ENCODE measurements around the gene ZNF559.

Gene ZNF559

DNA sequence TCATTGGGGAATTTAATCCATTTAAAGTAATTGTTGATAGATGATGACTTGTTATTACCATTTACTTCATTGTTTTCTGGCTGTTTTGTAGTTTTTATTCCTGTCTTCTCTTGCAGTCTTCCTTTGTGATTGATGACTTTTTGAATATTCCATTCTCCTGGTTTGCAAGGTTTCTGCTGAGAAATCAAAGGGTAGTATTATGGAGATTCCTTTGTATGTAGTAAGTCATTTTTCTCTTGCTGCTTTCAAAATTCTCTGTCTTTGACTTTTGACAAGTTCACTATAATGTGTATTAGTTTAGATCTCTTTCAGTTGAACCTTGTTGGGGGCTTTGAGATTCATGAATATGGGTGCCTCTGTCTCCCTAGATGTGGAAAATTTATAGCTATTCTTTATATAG lies 6.0 kb downstream of the ZNF559 start:
- TF ChIP-seq, protein P1, sequence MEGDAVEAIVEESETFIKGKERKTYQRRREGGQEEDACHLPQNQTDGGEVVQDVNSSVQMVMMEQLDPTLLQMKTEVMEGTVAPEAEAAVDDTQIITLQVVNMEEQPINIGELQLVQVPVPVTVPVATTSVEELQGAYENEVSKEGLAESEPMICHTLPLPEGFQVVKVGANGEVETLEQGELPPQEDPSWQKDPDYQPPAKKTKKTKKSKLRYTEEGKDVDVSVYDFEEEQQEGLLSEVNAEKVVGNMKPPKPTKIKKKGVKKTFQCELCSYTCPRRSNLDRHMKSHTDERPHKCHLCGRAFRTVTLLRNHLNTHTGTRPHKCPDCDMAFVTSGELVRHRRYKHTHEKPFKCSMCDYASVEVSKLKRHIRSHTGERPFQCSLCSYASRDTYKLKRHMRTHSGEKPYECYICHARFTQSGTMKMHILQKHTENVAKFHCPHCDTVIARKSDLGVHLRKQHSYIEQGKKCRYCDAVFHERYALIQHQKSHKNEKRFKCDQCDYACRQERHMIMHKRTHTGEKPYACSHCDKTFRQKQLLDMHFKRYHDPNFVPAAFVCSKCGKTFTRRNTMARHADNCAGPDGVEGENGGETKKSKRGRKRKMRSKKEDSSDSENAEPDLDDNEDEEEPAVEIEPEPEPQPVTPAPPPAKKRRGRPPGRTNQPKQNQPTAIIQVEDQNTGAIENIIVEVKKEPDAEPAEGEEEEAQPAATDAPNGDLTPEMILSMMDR (conservative IDR thresholded peaks at IDR 0.05; ENCODE audit: low read length): no peak
- no peak overlapping the region for H3K4me3 ChIP-seq (ENCODE audit: low read length)
- DNase-seq (ENCODE audit: low read depth): no peak

DNA sequence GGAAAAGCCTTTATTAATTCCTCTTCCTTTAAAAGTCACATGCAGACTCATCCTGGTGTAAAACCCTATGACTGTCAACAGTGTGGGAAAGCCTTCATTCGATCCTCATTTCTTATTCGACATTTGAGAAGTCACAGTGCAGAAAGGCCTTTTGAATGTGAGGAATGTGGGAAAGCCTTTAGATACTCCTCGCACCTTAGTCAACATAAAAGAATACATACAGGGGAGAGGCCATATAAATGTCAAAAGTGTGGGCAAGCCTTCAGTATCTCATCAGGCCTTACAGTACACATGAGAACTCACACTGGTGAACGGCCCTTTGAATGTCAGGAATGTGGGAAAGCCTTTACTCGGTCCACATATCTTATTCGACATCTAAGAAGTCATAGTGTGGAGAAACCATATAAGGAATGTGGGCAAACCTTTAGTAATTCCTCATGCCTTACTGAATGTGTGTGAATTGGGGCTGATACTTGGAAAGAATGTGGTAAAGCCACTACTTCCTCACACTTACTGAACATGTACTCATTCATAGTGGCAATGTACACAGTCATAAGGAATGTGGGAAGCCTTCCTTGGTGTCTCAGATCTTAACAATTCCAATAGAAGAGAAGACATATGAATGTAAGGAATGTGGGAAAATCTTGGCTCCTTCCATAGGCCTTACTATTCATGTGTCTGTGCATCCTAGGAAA lies 18.8 kb downstream of the ZNF559 start:
- DNase-seq (ENCODE audit: low read depth): no peak
- TF ChIP-seq, protein P1 (conservative IDR thresholded peaks at IDR 0.05; ENCODE audit: low read length): no peak
- H3K4me3 ChIP-seq (ENCODE audit: low read length): no peak overlapping the region

DNA sequence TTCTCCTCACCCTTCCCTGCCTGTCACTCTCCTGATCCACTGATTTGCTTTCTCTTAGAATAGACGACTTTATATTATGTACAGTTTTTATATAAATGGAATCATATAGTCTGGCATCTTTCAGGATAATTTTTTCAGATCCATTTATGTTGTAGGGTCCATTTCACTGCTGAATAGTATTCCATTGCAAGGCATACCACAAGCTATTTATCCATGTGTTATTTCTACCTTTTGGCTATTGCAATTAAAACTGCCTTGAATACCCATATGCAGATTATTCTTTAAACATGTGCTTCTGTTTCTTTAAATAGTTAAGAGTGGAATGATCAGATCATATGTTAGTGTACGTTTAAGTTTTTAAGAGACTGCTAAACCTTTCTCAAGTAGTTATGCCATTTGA lies 21.0 kb downstream of the ZNF559 start:
- TF ChIP-seq, protein P1 (conservative IDR thresholded peaks at IDR 0.05; ENCODE audit: low read length): no peak
- H3K4me3 ChIP-seq (ENCODE audit: low read length): no peak overlapping the region
- DNase-seq (ENCODE audit: low read depth): no peak

DNA sequence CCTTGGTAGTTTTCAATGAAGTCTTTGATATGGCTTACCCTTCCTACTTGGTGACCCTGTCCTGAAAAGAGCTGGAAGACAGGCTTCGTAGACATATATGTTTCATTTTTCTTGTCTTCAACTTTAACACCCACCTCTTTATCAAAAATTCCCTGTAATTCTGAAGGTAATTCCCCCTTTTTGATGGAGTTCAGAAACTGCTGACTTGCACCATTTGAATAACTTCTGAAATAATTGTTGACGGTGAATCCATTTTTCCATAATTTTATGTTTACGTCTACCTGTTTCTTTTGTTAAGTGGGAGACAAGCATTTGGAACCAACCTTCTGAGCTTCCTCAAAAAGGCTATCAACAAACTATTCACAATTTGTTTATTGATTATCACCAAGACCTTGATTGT lies 24.3 kb downstream of the ZNF559 start:
- TF ChIP-seq, protein P1 (conservative IDR thresholded peaks at IDR 0.05; ENCODE audit: low read length): no peak
- no peak overlapping the region for H3K4me3 ChIP-seq (ENCODE audit: low read length)

DNA sequence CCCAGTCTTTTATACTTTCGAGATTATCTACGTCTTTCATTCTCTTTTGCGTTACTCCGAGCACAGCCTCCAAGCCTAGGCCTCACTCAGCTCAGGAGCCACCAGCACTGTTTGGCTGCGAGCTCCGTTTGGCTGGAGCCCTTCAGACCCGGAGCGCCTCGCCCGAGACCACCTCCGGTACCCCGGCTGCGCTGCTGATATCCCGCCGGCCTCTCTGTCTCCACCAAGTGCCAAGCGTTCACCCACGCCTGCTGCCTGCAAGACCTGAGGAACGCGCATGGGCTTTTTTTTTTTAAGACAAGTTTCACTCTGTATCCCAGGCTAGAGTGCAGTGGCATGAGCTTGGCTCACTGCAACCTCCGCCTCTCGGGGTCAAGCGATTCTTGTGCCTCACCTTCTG lies 24.7 kb downstream of the ZNF559 start:
- H3K4me3 ChIP-seq (ENCODE audit: low read length): no peak overlapping the region
- TF ChIP-seq, protein P1 (conservative IDR thresholded peaks at IDR 0.05; ENCODE audit: low read length): no peak
- DNase-seq (ENCODE audit: low read depth): no peak

More for the DNA sequence above, 24.3 kb downstream of the ZNF559 start:
- no peak for DNase-seq (ENCODE audit: low read depth)

DNA sequence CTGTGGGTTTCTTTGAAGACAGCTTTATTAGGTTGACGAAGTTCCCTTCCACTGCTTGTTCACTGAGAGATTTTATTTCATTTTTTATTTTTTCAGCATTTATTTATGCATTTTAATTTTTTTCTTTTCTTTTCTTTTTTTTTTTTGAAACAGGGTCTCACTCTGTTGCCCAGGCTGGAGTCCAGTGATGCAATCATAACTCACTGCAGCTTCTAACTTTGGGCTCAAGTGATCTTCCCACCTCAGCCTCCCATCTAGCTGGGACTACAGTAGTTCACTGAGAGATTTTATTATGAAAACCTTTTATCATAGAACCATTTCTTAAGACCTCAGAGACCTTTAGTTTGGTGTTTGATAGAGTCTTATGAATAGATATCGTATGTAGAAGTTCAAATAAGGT lies 28.5 kb downstream of the ZNF559 start:
- TF ChIP-seq, protein P1 (conservative IDR thresholded peaks at IDR 0.05; ENCODE audit: low read length): no peak
- DNase-seq (ENCODE audit: low read depth): no peak
- H3K4me3 ChIP-seq (ENCODE audit: low read length): no peak overlapping the region

DNA sequence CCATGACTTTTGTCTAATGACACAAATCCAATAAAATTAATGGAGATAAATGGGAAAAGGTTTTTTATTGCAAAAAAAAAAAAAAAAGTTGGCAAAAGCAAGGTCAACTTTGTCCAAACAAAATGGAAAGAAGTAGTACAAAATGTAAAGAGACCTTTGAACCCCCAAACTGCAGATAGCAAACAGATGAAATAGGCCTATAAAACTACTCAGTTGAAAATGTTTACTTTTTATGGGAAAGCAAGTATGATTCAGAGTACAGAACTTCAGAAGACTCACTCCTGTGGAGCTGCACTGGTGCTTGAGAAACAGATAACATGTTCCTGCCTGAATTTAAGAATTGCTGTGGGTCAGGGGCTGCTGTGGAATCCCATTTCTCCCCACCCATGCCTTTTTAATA lies 29.0 kb downstream of the ZNF559 start:
- TF ChIP-seq, protein P1 (conservative IDR thresholded peaks at IDR 0.05; ENCODE audit: low read length): no peak
- no peak for DNase-seq (ENCODE audit: low read depth)
- H3K4me3 ChIP-seq (ENCODE audit: low read length): no peak overlapping the region

Measured in AG10803 (cell line).